ENCODE results near the gene USP46.

USP46 gene, protein sequence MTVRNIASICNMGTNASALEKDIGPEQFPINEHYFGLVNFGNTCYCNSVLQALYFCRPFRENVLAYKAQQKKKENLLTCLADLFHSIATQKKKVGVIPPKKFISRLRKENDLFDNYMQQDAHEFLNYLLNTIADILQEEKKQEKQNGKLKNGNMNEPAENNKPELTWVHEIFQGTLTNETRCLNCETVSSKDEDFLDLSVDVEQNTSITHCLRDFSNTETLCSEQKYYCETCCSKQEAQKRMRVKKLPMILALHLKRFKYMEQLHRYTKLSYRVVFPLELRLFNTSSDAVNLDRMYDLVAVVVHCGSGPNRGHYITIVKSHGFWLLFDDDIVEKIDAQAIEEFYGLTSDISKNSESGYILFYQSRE

DNA sequence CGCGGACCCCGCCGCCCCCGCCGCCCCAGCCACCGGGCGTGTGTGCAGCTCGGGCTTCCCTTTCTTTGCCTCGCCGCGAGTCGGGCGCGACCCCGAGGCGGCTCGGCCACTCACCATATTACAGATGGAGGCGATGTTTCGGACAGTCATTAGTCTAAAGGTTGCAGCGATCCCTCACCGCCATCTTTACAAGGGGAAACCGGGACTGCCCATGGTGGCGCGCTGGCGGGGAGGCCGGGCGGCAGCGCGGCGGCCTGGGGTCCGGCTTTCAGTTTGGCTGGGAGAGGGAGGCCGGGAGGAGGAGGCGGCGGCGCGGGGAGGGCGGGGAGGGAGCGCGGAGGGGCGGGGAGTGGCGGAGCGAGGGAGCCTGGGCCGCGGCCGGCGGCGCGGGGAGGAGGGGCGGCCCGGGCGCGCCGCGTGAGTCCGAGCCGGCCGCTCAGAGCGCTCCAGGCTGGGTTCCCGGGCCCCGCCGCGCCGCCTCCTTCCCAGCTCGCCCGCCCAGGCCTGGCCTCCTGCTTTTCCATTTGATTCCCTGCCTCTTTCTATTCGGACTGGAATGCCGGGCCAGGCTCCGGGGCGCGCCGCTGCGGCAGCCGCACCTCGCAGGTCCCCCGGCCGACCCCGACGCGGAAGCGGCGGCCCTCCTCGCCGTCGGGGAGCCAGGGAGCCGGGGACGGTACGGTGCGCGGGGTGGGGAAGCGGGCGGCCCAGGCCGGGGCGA, at the start of gene USP46:
Gene USP46 (minus strand): TSS at position 301 of the 721 bp plus-strand sequence. CDS start 151 bp downstream, at position 150.
- peak; percentile 22 for DNase-seq (ENCODE audit: low read depth)

DNA sequence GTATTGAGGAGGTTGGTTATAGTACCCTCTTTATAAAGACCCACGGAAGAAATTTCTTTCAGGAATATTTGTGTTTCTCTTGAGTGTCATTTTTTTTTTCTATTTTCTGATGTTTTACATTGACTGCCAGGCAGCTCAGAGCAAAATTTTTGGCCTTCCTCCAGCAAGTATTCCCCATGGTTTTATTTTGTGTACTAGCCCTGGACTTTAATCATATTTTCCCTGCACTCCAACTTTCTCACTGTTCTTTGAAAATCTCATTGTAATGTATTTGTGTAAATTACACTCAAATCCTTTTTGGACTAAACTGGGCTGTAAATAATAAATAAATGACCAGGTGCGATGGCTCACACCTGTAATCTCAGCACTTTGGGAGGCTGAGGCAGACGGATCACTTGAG, 45.6 kb upstream of the USP46 start:
- DNase-seq (ENCODE audit: low read depth) = no peak

DNA sequence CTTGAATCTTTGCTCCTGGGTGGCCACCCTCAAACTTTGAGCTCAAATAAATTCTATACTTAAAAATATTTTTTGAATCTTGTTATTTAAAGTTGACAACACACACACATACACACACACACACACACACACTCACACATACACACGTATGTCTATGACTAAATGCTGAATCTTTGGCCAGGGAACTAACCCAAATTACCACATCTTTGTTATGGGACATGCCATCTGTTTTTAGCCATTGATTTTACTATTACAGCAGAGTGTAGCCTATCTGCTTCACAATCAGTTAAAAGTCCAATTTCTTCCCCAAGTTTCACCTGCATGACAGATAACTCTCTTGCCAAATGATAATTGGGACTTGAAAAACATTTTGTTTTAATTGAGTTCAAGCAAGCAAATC, 45.0 kb upstream of the USP46 start:
- DNase-seq (ENCODE audit: low read depth) = no peak

DNA sequence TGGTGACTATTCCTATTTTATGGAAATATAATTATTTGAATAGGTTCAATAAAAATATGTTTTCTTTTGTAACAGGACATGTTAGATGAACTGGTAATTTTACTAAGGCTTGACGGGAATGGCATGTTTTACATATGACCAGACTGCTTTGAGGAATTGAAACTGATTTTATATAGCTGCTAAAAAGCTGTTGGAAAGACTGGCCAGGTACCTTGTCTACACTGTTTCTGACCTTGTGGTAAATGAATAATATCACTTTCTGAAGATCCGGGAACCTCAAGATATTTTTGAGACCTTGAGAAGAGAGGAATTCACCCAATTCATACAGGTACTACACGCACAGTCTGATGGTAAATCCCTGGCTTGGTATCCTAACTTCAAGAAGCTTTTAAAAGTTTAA, 42.1 kb upstream of the USP46 start:
- no peak for DNase-seq (ENCODE audit: low read depth)

DNA sequence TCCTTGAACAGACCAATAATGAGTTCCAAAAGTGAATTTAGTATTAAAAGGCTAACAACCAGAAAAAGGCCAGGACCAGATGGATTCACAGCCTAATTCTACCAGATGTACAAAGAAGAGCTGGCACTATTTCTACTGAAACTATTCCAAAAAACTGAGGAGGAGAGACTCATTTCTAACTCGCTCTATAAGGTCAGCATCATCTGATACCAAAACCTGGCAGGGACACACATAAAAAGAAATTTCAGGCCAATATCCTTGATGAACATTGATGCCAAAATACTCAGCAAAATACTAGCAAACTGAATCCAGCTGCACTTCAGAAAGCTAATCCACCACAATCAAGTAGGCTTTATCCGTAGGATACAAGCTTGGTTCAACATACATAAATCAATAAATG, 35.8 kb upstream of the USP46 start:
- DNase-seq (ENCODE audit: low read depth) = no peak

DNA sequence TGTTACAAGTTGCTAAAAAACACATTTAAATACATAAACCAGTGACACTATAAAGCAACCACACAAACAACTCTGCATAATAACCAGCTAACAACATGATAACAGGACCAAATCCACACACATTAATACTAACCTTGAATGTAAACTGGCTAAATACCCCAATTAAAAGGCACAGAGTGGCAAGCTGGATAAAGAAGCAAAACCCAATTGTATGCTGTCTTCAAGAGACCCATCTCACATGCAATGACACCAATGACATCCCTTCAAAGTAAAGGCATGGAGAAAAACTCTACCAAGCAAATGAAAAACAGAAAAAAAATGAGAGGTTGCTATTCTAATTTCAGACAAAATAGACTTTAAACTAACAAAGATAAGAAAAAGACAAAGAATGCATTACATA, 34.4 kb upstream of the USP46 start:
- DNase-seq (ENCODE audit: low read depth) = no peak

DNA sequence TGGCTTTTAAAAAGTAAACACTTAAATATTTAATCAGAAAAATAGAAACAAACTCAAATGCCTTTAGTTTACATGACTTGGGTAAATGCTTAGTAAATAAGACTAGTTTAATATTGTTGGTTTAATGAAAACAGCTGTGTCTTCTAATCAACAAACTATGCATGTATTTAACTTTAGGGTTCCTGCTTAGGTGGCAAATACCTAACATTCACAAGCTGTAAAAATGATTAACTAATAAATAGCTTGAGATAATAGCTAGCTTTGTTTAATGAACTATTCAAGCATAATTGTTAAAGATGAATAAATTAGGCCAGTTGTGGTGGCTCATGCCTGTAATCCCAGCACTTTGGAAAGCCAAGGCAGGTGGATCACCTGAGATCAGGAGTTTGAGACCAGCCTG, 30.0 kb upstream of the USP46 start:
- no peak for DNase-seq (ENCODE audit: low read depth)

DNA sequence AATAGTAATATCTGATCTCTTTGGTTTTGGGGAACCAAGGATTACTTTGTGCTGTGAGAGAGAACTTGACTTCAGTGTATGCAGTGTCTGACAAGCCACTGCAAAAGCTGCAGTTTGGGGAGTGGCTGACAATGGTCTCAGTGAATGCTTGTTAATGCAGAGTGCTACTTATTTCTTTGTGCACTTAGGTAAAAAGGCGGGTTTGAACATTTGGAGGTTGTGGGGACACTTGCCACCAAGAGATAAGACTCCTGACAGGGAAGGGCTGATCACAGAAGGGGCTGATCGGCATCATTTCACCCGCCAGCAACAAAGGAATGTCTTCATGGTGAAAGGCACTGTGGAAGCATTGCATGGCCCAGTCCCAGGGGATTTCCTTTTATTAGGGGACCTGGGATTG, 28.6 kb upstream of the USP46 start:
- DNase-seq (ENCODE audit: low read depth) = no peak

DNA sequence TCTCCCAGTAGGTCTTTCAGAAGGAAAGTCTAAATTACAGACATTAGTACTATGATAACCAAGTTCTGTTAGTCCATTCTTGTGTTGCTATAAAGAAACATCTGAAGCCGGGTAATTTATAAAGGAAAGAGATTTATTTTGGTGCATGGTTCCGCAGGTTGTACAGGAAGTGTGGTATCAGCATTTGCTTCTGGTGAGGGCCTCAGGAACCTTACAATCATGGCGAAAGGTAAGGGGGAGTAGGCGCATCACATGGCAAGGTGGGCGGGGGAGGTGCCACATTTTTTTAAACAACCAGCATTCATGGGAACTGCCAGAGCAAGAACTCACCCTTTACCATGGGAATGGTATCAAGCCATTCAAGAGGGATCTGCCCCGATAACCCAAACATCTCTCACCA, 26.2 kb upstream of the USP46 start:
- no peak for DNase-seq (ENCODE audit: low read depth)

DNA sequence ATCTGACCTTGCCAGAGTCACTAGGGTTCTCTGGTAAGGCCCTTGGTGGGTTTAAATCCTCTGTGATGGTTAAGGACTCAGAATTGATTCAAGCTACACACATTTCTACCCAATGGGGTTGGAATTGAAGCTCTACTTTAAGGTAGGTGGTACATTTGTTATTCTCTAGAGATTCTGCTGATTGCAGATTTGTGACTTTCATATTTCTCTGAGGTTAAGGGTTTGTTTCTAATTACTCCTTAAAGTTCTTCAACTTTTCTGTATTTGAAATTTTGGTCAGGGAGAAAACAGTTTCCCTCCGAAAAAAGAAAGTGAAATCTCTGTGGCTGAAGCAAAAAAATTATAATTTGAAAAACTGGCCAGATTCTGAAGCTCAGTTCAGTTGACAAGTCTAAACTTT, 25.8 kb upstream of the USP46 start:
- no peak for DNase-seq (ENCODE audit: low read depth)

DNA sequence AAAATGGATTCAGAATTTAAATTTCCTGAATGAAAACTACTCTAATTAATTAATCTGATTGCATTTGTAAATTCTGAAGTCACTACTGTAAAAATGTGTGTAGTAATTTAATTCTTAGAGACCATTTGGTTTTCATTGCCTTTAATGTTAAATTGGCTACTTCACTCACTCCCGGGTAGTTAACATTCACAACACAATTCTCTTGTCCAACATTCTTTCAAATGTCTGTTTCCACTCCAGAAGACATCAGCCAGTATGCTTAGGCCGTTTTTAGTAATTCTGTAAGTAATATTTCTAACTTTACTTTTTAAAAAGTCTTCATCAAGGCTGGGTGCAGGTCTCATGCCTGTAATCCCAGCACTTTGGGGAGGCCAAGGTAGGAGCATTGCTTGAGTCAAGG, 21.3 kb upstream of the USP46 start:
- DNase-seq (ENCODE audit: low read depth) = no peak

DNA sequence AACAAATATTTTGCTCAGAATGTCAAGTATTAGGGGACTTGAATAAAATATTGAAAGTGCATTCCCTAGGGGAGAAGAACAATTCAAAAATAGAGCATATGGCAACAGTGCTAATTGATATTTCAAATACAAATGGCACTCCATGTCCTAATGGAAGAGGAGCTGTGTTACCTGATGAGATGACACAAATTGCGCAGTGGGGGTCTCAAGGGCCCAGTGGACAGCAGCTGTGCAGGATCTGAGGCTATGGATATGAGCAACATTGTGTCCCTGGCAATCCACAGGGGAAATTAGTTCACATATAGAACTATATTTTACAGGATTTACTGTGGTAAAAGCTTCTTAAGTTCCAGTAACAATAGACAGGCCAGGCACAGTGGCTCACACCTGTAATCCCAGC, 17.4 kb upstream of the USP46 start:
- DNase-seq (ENCODE audit: low read depth) = no peak

DNA sequence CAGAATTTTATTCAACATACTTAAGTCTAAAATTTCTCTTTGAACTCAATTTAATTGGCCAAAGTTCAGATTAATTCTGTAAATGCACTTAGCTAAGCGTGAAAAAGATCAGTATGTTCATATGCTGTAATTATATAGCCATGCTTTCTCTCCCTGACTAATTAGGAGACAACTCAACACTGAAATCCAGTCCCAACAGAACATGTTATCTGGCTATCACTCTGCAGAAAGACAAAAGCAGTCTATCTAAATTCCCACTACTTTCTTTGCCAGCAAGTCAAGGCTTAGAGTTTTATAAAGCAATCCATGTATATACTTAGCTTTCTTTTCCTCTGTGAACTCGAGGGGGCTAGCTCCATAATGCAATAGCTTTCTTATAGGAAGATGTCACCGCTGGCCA, 16.0 kb upstream of the USP46 start:
- DNase-seq (ENCODE audit: low read depth) = no peak

DNA sequence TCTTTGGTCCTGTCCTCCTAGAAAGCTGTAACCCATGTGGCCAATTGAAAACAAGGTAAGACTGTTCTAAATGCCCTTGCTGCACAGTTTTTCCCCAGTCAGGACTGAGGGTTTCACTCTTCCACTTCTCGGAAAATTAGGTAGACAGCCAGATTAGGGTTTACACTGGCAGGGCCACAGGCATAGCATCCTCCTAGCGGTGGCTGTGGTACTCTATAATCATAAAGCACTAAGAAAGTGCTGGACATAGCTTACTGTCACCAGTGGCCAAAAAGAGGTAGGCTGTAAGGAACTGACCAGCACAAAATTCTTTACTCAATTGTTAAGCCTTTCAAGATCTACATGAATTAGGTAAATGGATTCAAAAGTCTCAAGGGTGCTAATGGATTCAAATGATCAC, 11.6 kb upstream of the USP46 start:
- no peak for DNase-seq (ENCODE audit: low read depth)

DNA sequence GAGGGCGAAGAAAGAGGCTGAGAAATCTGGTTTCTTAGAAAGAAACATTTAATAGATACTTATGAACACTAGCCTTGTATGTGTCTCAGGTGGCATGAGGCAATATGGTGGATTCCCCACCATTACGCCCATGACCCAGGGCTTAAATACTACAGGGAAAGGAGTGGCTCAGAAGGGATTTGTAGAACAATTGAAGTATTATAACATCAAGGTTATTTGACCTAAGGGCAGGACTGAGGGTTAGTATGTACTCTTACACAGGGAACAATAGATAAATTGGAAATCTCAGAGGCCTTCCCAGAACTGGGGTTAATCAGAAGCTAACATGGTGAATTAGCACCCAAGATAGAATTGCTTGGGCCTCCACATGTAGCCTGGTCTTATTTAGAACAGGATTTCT, 11.0 kb upstream of the USP46 start:
- no peak for DNase-seq (ENCODE audit: low read depth)

DNA sequence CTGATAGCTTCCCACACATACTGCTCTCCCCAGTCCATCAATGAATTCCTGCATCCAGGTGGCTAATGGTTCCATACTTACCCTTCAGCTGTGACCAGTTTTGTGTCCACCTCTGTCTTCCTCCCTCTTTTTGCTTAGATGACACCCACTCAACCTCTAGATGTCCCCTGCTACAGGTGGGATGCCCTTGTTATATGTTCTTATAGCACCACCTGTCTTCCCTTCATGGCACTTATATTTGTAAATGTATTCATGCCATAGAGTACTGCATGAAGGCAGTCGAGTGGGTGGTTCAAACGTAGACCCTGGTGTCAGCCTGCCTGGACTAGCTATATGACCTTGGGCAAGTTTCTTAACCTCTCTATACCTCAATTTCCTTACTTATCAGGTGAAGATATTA, 6.5 kb upstream of the USP46 start:
- no peak for DNase-seq (ENCODE audit: low read depth)

DNA sequence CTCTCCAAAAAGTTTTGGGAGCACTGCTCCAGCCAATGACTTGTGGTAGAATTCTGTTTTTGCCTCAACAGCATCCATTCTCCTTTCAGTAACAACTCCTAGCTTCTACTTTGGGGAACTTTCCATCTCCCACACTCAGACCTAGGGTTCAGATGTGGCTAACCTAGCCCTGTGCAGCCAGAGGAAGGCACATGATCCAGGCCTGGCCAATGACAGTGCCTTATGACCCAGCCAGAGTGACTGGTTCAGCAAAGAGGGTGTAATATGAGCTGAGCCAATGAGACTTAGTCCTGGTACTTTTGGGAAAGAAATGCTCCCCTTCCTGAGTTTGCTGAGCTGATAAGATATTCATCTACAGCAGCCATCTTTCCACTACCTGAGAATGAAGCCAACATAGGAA, 5.4 kb upstream of the USP46 start:
- DNase-seq (ENCODE audit: low read depth) = no peak

DNA sequence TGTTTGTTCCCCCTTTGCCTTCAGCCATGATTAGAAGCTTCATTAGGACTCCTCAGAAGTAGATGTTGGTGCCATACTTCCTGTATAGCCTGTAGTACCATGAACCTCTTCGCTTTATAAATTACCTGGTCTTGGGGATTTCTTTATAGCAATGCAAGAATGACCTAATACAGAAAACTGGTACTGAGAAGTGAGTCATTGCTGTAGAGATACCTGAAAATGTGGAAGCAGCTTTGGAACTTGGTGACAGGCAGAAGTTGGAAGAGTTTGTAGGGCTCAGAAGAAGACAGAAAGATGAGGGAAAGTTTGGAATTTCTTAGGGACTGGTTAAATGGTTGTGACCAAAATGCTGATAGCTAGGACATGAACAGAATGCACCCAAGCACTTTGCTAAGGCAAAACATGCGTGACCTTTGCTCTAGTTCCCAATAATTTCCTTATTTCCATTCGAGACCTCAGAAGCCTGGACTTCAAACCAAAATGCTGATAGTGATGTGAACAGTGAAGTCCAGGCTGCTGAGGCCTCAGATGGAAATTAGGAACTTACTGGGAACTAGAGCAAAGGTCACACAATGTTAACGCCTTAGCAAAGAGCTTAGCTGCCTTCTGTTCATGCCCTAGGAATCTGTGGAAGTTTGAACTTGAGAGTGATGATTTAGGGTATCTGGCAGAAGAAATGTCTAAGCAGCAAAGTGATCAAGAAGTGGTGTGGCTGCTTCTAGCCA, 3.0 kb upstream of the USP46 start:
- no peak for DNase-seq (ENCODE audit: low read depth)

DNA sequence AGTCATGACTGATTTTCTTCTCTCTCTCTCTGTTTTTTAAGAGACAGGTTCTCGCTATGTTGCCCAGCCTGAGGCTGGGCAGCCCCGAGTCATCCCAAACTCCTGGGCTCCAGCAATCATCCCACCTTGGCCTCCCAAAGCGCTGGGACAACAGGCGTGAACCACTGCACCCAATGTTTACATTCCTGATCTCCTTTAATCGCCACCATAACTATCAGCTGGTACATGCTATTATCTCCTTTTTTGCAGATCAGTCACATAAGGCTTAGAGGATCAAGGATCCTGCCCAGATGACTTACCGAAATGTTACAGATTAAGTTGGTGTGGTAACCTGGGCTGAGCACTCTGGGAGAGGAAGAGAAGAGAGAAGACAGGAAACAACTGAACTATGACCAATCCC, 1.5 kb upstream of the USP46 start:
- DNase-seq (ENCODE audit: low read depth) = no peak

DNA sequence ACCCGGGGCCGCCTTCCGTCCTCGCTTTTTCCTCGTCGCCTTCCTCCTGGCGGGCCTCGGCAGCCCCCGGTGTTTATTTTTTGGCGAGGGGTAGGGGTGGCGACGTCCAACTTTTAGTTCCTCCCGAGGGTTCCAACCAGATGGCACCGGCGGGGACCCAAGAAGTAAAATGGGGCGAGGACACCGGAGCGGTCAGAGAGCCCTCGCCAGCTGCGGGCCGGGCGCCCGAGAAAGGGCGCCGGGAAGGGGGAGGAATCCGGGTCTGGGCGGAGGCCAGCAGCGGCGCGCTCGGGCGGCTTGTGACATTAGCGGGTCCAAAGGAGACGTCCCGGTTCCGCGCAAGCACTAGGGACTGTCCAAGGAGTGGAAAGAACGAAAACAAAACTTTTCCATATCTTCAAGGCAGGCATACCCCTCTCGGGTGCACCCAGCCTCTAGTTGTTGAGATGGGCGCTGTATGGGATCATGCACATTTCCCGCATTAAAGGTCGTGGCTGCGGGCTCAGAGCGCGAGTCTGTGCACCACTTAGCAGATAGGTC, 691 bp upstream of the USP46 start:
- DNase-seq (ENCODE audit: low read depth) = no peak

DNA sequence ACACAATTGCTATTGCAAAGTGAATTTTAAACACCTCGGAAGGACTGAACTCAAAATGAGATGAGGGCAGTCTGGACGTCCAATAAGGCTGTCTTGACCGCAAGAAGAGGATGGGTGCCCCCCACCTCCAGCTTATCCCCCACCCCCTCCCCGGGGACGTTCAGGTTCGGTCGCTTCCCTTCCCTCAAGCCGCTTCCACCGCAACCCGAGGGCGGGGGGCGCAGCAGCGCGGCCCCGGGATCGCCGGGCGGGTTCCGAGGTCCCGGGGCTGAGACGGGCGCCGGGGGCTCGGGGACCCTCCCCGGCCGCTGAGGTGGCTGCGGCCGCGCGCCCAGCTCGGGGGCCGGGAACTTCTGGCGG, 480 bp downstream of the USP46 start:
- DNase-seq (ENCODE audit: low read depth) = no peak

DNA sequence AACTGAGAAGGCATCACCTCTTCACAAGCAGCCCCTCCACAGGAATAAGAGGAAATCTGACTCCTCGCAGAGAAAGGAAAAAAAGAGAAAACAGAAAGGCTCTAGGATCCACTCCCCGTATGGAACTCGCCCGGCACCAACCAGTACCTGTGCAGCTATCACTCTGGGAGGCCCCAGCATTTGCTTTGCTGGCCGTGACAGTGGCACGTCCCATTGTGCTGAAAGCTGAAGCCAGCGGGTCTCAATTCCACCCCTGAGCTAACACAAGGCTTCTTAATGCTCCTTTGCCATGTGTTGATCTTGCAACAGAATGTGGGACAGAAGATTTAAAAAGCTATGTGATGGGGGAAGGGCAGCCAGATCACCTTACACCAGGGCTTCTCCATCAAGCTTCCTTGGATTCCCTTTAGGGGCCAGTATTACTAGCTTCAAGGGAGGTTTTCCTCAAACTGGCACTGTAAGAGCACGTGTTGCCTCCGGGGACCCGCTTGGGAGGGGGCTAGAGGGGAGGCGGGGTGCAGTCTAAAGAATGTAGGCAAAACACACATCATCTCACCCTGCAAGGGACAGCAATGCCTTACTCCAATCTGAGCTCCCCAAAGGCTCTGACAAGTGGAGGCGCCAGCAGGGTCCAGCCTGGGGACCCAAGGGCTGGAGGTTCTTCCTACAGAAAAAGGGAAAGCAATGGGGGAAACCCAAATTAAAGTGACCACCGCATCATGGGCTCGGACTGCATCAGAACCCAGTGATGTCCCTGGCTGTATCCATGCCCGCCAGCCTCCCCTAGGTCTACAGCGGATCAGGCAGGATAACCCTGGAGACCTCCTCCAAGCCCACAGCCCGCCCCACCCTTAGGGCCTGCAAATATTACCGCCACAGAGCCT, 1.2 kb downstream of the USP46 start:
- DNase-seq (ENCODE audit: low read depth) = no peak

All from activated T-cell treated with anti-CD3 and anti-CD28 coated beads for 24 hours (primary cell).